GM21723 (cell line): Measurements from ENCODE around the gene CLCF1.

Source experiments
- ATAC-seq: cut with Tn5 transposase; IDR thresholded peaks from one replicate; pipeline ENCODE4 v1.9.1; 2021; ENCODE audit warnings: mild to moderate bottlenecking, moderate library complexity; ENCODE audit not compliant: unreplicated experiment

The CLCF1 gene

DNA sequence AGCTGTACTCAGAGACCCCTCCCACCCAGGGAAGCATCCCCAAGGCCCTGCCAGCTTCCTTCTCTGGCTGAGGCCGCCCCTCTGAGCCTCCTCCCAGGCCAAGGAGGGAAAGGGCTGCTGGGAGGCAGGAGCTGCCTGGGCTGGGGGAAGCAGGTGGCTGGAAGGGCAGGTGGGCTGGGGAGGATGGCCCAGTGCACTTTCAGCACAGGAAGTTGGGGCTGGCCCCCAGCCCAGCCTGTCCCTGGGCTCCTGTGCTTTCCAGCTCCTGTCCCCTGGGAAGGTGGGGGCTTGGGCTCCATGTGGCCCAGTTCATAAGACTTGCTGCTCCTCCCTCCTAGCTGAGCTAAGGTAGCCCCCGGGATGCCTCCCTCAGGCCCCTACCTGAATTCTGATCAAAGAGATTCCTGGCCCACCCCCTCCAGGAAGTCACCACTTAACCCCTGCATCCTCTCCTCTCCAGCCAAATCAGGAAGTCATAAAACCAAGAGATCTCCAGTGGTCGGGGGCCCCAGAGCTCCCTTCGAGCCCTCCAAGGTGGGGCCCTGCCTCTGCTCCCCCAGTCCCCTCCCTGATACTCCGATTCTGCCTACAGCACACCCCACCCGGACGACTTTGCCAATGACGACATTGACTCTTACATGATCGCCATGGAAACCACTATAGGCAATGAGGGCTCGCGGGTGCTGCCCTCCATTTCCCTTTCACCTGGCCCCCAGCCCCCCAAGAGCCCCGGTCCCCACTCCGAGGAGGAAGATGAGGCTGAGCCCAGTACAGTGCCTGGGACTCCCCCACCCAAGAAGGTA lies 23.4 kb upstream of the CLCF1 start:
- no peak for ATAC-seq

DNA sequence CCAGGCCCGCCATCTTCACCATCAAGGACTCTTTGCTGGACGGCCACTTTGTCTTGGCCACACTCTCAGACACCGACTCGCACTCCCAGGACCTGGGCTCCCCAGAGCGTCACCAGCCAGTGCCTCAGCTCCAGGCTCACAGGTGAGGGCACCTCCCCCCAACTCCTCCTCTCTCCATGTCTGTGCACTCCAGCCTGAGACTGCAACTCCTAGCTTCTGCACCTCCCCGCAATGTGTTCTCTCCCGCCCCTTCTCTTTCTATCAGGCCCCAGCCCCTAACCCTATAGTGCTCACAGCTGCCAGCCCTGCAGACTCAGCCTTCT lies 22.8 kb upstream of the CLCF1 start:
- no peak for ATAC-seq

DNA sequence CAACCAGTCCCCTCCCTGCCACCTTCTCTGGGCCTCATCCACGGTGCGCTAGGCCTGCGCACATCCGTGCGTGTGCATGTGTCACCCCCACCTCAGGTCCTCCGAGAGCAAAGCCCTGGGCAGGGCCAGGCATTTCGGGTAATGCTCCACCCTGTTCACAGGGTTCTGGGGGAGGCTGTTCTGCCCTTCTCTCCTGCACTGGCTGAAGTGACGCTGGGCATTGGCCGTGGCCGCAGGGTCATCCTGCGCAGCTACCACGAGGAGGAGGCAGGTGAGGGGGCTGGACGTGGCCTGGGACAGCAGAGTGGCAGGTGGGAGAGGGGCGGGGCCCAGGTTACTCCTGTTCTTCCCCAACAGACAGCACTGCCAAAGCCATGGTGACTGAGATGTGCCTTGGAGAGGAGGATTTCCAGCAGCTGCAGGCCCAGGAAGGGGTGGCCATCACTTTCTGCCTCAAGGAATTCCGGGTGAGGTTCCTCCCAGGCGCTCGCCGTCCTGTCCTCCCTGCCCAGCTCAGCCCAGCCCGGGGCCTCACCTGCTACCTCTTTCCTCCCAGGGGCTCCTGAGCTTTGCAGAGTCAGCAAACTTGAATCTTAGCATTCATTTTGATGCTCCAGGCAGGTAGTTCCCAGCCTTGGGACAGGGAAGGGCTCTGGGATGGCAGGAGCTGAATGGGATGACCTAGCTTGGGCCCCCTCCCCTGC lies 22.3 kb upstream of the CLCF1 start:
- ATAC-seq, result no peak

GRCh38 chr11:67393990-67394389 lies 20.6 kb upstream of the CLCF1 start:
- ATAC-seq, result no peak

DNA sequence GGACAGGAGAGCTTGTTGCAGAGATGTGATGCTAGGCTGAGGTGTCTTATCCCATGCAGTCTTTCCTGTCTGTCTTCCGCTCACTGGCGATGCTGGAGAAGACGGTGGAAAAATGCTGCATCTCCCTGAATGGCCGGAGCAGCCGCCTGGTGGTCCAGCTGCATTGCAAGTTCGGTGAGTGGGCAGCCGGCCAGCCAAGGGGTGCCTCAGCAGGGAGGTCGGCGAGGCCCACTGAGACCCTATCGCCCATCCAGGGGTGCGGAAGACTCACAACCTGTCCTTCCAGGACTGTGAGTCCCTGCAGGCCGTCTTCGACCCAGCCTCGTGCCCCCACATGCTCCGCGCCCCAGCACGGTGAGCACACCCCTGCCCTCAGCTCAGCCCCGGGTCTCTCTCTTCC lies 20.0 kb upstream of the CLCF1 start:
- no peak for ATAC-seq

DNA sequence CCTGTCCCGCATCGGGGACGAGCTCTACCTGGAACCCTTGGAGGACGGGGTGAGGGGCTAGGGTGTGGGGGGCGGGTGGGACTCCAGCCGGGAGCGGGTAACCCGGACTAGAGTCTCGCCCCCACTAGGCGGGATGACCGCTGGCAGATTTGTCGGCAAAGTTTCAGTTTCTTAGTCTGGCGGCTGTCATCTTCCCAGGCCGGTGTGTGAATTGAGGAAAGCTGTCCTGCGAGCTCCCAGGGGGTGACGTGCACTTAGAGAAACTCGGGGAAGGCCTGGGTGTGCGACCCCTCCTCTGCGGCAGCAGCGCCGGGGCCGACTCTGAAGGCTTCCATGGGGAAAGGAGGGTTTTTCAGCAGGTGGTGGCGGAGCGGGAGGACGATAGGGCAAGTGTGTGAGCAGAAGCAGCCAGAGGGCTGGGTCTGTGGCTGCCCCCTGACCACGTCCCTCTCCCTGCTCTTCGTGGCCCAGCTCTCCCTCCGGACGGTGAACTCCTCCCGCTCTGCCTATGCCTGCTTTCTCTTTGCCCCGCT lies 18.9 kb upstream of the CLCF1 start:
- ATAC-seq, result peak; percentile 22

GRCh38 chr11:67391304-67392182 lies 18.1 kb upstream of the CLCF1 start, which contains the start of gene RAD9A:
Gene RAD9A (plus strand): TSS chr11:67391986. CDS start chr11:67392045, 59 bp downstream.
- peak; percentile 61 for ATAC-seq

DNA sequence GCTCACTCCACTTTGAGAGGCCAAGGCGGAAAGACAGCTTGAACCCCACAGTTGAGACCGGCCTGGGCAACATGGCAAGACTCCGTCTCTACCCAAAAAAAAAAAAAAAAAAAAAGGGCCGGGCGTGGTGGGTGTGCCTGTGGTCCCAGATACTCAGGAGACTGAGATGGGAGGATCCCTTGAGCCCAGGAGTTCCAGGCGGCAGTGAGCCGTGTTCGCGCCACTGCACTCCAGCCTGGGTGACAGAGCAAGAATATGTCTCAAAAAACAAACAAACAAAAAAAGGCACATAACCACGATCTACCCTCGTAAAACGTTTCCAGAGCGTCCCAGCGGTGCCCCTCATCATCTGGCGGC lies 17.5 kb upstream of the CLCF1 start:
- no peak for ATAC-seq

DNA sequence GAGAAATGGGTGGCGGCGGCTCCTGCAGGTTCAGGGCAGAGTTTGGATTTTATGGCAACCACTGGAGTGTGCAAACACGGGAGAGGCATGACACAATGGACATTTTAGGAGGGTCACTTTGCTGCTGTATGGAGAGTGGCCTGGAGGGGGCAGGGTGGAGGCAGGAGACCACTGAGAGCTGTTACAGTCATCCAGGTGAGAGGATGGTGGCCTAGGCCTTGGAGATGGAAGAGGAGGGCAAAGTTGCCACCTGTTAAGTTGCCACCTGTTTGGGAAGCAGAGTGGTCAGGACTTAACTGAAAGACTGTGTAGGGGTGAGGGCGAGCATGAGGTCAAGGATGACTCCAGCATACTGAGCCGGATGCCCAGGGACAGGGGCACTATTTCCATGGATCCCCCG lies 16.1 kb upstream of the CLCF1 start:
- ATAC-seq, result no peak

DNA sequence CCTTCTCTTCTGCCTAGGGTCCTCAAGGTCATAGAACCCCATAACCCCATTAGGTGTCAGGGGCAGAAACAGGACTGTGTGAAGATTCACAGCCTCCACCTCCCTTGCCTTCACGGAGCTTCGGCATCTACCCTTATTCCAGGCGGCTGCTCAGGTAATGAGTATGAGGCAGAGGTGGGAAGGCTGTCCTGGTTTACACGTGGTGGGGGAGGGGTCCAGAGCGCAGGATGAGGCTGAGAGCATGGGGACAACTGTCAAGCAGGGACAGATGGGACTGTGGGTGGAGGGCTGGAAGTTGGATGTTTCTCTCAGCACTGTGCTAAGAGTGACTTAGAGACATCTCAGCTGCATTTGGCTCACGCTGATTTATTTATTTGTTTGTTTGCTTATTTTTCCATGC lies 14.1 kb upstream of the CLCF1 start:
- ATAC-seq, result no peak

DNA sequence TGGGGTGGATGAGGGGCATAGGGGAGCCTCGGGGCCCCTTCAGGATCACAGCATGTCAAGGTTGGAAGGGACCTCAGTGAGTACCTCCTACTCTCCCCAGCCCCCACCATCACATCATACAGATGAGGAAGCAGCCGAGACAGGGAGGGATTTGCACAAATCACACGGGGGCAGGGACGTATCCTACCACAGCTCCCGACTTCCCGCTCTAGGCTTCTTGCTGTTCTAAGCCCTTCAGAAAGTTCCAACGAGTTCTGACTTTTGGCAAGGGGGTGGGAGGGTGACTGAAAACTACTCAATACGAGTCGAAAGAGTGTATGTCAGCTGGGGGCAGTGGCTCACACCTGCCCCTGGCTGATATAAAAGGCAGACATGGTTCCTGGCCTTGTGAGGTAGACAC lies 13.7 kb upstream of the CLCF1 start:
- ATAC-seq, result no peak

DNA sequence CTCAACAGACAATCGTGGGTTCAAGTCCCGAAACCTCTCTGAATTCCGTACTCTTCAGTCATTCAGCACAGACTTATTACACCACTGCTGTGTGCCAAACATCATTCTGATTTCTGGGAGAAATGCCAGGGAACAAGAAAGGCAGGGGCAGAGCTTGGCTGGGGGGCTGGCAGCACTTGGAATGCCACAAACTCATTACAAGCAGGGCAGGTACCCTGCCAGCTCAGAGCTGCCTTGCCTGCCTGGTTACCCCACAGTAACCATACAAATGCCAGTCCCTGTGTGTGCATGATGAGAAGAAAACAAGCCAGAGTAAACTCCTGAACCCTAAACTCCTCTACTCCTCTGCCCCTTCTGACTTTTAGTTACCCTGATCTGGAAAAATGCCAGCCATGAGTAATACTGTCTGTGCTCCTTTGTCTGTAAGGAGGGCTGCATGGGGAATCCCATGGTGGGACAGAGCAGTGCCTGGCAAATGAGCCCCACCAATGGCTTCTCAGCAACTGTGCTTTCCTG lies 11.5 kb upstream of the CLCF1 start:
- ATAC-seq, result no peak

DNA sequence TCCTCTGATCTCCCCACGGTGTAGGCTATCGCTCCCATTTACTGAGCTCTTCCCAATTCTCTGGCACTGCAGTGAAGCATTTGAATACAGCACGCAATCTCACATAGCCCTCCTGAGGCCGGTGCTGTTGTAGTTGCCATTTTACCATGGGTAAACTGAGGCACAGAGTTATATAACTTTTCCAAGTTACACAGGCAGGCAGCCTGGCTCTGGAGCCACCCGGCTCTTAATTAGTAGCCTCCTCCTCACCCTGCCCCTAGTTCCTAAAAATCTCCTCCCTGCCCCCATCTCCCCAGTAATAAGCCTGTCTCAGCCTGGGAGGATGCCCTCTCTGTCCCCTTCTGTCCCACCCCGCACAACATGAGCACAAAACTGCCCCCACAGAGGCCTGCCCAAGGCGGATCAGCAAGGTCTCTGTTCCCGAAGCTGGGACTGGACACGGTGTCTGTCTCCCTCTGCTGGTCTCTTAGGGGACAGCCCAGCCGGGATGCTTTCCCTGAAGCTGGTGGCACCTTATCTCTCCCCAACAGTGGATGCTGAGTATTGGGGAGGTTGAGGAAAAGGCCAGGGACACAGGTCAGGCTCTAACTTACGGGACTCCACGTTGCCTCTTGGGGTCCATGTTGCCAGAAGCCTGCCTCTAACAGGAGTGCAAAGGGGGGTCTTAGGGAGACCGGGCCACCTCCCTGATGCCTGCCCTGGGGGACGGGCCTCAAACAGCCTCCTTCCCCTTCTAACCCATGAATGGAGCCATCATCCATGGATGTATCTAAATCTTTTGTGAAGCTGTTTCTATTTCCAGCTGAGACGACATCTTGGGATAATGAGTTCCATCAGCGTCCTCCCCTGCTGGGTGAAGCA lies 9.1 kb upstream of the CLCF1 start:
- ATAC-seq, result no peak

- no peak for ATAC-seq
These were observed 8.0 kb upstream of the CLCF1 start for GRCh38 chr11:67381244-67381972.

- ATAC-seq, result no peak
These were observed 6.0 kb upstream of the CLCF1 start for GRCh38 chr11:67379061-67380058.

GRCh38 chr11:67378544-67378943 lies 5.1 kb upstream of the CLCF1 start:
- ATAC-seq, result no peak

- no peak for ATAC-seq
These were observed 3.7 kb upstream of the CLCF1 start for GRCh38 chr11:67376873-67377808.
